Suprapubic skin (tissue), 4 donors: ENCODE results near the gene DRC7. TPM values are rescaled to one million over a fixed set of nuclear protein-coding genes. Genes with fewer than 3 reads are reported as not detected.

ENCODE experiments used
- DNase-seq, 2 donors: peaks; one replicate each; pipeline ENCODE4 v3.0.0-alpha.2; 2019; ENCODE audit warnings: low spot score in 2 of 2
- H3K27ac ChIP-seq: fragments of 200-600 bp; sonication (generic); one replicate; pipeline ENCODE4 v1.5.1; 2019
- H3K27me3 ChIP-seq: fragments of 200-600 bp; sonication (generic); one replicate; pipeline ENCODE4 v1.5.1; 2019
- H3K36me3 ChIP-seq: fragments of 200-600 bp; sonication (generic); one replicate; pipeline ENCODE4 v1.5.1; 2019
- H3K4me1 ChIP-seq: fragments of 200-600 bp; sonication (generic); one replicate; pipeline ENCODE4 v1.5.1; 2019
- H3K4me3 ChIP-seq: fragments of 200-600 bp; sonication (generic); one replicate; pipeline ENCODE4 v1.5.1; 2019; ENCODE audit warnings: mild to moderate bottlenecking
- H3K9me3 ChIP-seq: fragments of 200-600 bp; sonication (generic); one replicate; pipeline ENCODE4 v1.5.1; 2019
- EP300 ChIP-seq: sonication (generic); formaldehyde crosslinking; IDR thresholded peaks from one replicate; pipeline ENCODE4 v1.6.1; 2017; ENCODE audit warnings: antibody characterized with exemption
- POLR2A ChIP-seq, 2 donors: fragments of 450-650 bp; IDR thresholded peaks; one replicate each; pipeline ENCODE4 v1.6.1; 2017; ENCODE audit warnings: antibody characterized with exemption in 2 of 2, mild to moderate bottlenecking in 2 of 2, moderate library complexity in 2 of 2
- POLR2AphosphoS5 ChIP-seq, 3 donors: sonication (generic); formaldehyde crosslinking; IDR thresholded peaks; one replicate each; pipeline ENCODE4 v1.6.1; 2017; ENCODE audit warnings: antibody characterized with exemption in 3 of 3
- WGBS: methylation state at CpG from one replicate; pipeline ENCODE4 v1.1.5; 2018; 5-methylcytosine and 5-hydroxymethylcytosine counted together
- total RNA-seq, 4 donors: library from RNA; depleted of rRNA; stranded (reverse); fragments of >200 nt; gene quantifications; one replicate each; pipeline ENCODE4 v1.1.0, GENCODE V29; 2016
- TF ChIP-seq, protein P1 (sequence below), 2 donors: fragments of 200-600 bp in 1 of 2; fragments of 450-650 bp in 1 of 2; sonication (generic) in 1 of 2; IDR thresholded peaks; one replicate each; pipeline ENCODE4 v1.5.1; 2016 to 2019; ENCODE audit warnings: antibody characterized with exemption in 2 of 2, mild to moderate bottlenecking in 1 of 2, moderate library complexity in 1 of 2

DRC7 gene
- total RNA-seq, 4 donors from 2014 or later = not detected

GRCh38 chr16:57663436-57663835 lies 31.2 kb upstream of the DRC7 start:
- Histone ChIP-seq H3K27me3 (no peaks in the 10 kb centered on the region), H3K4me3 (no peak overlapping the region), H3K9me3 (no peaks in the 10 kb centered on the region), H3K36me3 (peaks cover 65% of the 10 kb centered on the region), H3K4me1 (peaks cover 5% of the 10 kb centered on the region), H3K27ac (no peak overlapping the region)
- TF ChIP-seq POLR2AphosphoS5 (IDR thresholded peaks at IDR 0.05) (no peak), EP300 (no peak), POLR2A (IDR thresholded peaks at IDR 0.05) (no peak)
- TF ChIP-seq, protein P1, sequence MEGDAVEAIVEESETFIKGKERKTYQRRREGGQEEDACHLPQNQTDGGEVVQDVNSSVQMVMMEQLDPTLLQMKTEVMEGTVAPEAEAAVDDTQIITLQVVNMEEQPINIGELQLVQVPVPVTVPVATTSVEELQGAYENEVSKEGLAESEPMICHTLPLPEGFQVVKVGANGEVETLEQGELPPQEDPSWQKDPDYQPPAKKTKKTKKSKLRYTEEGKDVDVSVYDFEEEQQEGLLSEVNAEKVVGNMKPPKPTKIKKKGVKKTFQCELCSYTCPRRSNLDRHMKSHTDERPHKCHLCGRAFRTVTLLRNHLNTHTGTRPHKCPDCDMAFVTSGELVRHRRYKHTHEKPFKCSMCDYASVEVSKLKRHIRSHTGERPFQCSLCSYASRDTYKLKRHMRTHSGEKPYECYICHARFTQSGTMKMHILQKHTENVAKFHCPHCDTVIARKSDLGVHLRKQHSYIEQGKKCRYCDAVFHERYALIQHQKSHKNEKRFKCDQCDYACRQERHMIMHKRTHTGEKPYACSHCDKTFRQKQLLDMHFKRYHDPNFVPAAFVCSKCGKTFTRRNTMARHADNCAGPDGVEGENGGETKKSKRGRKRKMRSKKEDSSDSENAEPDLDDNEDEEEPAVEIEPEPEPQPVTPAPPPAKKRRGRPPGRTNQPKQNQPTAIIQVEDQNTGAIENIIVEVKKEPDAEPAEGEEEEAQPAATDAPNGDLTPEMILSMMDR (IDR thresholded peaks at IDR 0.05) = no peak
- DNase-seq = no peak
- WGBS = 90% methylated on average over 15 of the region's 21 CpGs

DNA sequence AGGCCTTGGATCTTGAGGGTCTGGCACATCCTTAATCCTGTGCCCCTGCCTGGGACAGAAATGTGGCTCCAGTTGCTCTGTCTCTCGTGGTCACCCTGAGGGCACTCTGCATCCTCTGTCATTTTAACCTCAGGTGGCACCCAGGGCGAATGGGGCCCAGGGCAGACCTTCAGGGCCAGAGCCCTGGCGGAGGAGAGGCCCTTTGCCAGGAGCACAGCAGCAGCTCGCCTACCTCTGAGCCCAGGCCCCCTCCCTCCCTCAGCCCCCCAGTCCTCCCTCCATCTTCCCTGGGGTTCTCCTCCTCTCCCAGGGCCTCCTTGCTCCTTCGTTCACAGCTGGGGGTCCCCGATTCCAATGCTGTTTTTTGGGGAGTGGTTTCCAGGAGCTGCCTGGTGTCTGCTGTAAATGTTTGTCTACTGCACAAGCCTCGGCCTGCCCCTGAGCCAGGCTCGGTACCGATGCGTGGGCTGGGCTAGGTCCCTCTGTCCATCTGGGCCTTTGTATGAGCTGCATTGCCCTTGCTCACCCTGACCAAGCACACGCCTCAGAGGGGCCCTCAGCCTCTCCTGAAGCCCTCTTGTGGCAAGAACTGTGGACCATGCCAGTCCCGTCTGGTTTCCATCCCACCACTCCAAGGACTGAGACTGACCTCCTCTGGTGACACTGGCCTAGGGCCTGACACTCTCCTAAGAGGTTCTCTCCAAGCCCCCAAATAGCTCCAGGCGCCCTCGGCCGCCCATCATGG lies 30.5 kb upstream of the DRC7 start:
- H3K4me3 ChIP-seq = no peak overlapping the region

GRCh38 chr16:57664662-57665025 lies 30.0 kb upstream of the DRC7 start:
- Histone ChIP-seq H3K27me3 (no peaks in the 10 kb centered on the region), H3K9me3 (no peaks in the 10 kb centered on the region), H3K4me1 (peaks cover 5% of the 10 kb centered on the region), H3K27ac (no peak overlapping the region), H3K36me3 (peaks cover 53% of the 10 kb centered on the region), H3K4me3 (no peak overlapping the region)
- TF ChIP-seq, protein P1 (IDR thresholded peaks at IDR 0.05) = no peak
- TF ChIP-seq POLR2AphosphoS5 (IDR thresholded peaks at IDR 0.05) (no peak), EP300 (no peak), POLR2A (IDR thresholded peaks at IDR 0.05) (no peak)
- no peak for DNase-seq
- 88% methylated on average over 6 of the region's 6 CpGs for WGBS

More for the DNA sequence above, 30.5 kb upstream of the DRC7 start:
- Histone ChIP-seq H3K27me3 (no peaks in the 10 kb centered on the region), H3K4me1 (peaks cover 5% of the 10 kb centered on the region), H3K9me3 (no peaks in the 10 kb centered on the region), H3K36me3 (peaks cover 59% of the 10 kb centered on the region), H3K27ac (no peak overlapping the region)
- 74% methylated on average over 9 of the region's 15 CpGs for WGBS
- no peak for DNase-seq
- no peak for TF ChIP-seq POLR2AphosphoS5 (IDR thresholded peaks at IDR 0.05)
- no peak for TF ChIP-seq EP300
- TF ChIP-seq POLR2A (IDR thresholded peaks at IDR 0.05) = no peak
- TF ChIP-seq, protein P1 (IDR thresholded peaks at IDR 0.05) = no peak

- no peak for TF ChIP-seq POLR2A (IDR thresholded peaks at IDR 0.05)
- no peak for TF ChIP-seq EP300
- no peak for TF ChIP-seq POLR2AphosphoS5 (IDR thresholded peaks at IDR 0.05)
- TF ChIP-seq, protein P1 (IDR thresholded peaks at IDR 0.05) = no peak
- no peak for DNase-seq
- H3K9me3 ChIP-seq = no peaks in the 10 kb centered on the region
- H3K27ac ChIP-seq = no peak overlapping the region
- H3K4me1 ChIP-seq = peaks cover 5% of the 10 kb centered on the region
- no peaks in the 10 kb centered on the region for H3K27me3 ChIP-seq
- peaks cover 44% of the 10 kb centered on the region for H3K36me3 ChIP-seq
- WGBS = 86% methylated on average over 2 of the region's 4 CpGs
- no peak overlapping the region for H3K4me3 ChIP-seq
Measured at GRCh38 chr16:57665541-57665940, 29.1 kb upstream of the DRC7 start.

GRCh38 chr16:57666353-57667047 lies 28.1 kb upstream of the DRC7 start:
- H3K27me3 ChIP-seq = no peaks in the 10 kb centered on the region
- no peak overlapping the region for H3K4me3 ChIP-seq
- peaks cover 35% of the 10 kb centered on the region for H3K36me3 ChIP-seq
- no peak for DNase-seq
- no peak for TF ChIP-seq EP300
- TF ChIP-seq, protein P1 (IDR thresholded peaks at IDR 0.05) = no peak
- no peak for TF ChIP-seq POLR2AphosphoS5 (IDR thresholded peaks at IDR 0.05)
- TF ChIP-seq POLR2A (IDR thresholded peaks at IDR 0.05) = no peak
- no peak overlapping the region for H3K27ac ChIP-seq
- no peaks in the 10 kb centered on the region for H3K9me3 ChIP-seq
- WGBS = 83% methylated on average over 9 of the region's 11 CpGs
- H3K4me1 ChIP-seq = peaks cover 5% of the 10 kb centered on the region
